Mesothelial cell of epicardium (in vitro differentiated cells): ENCODE data around the gene CDK13. TPM values are rescaled to one million over a fixed set of nuclear protein-coding genes. Genes with fewer than 3 reads are reported as not detected.

Source experiments
- DNase-seq, 2 experiments: peaks; one replicate each; pipeline ENCODE4 v3.0.0; 2021; ENCODE audit warnings: low spot score in 2 of 2; ENCODE audit not compliant: unreplicated experiment in 2 of 2
- H3K27ac Mint-ChIP-seq: 2 replicates; pipeline ENCODE4 v1.8.0; 2021; ENCODE audit warnings: mixed read lengths
- H3K27me3 Mint-ChIP-seq: 2 replicates; pipeline ENCODE4 v1.8.0; 2021; ENCODE audit warnings: low read depth, mixed read lengths
- H3K36me3 Mint-ChIP-seq: 2 replicates; pipeline ENCODE4 v1.8.0; 2021; ENCODE audit warnings: mixed read lengths
- H3K4me1 Mint-ChIP-seq: 2 replicates; pipeline ENCODE4 v1.8.0; 2021; ENCODE audit warnings: mixed read lengths
- H3K4me3 Mint-ChIP-seq: 2 replicates; pipeline ENCODE4 v1.8.0; 2021; ENCODE audit warnings: mild to moderate bottlenecking, moderate library complexity, mixed read lengths
- H3K9me3 Mint-ChIP-seq: 2 replicates; pipeline ENCODE4 v1.8.0; 2021; ENCODE audit warnings: mixed read lengths
- total RNA-seq: library from RNA; stranded (reverse); gene quantifications from 3 replicates; pipeline ENCODE4 v1.2.1, GENCODE V29; 2021
- TF ChIP-seq, protein P1 (sequence below): fragments of 200-600 bp; sonication (generic); IDR thresholded peaks from one replicate; pipeline ENCODE4 v1.5.0; 2021; ENCODE audit warnings: antibody characterized with exemption; ENCODE audit not compliant: unreplicated experiment

CDK13 gene
- total RNA-seq, 1 donor from 2014 or later = 82.0 TPM

- TF ChIP-seq, protein P1, sequence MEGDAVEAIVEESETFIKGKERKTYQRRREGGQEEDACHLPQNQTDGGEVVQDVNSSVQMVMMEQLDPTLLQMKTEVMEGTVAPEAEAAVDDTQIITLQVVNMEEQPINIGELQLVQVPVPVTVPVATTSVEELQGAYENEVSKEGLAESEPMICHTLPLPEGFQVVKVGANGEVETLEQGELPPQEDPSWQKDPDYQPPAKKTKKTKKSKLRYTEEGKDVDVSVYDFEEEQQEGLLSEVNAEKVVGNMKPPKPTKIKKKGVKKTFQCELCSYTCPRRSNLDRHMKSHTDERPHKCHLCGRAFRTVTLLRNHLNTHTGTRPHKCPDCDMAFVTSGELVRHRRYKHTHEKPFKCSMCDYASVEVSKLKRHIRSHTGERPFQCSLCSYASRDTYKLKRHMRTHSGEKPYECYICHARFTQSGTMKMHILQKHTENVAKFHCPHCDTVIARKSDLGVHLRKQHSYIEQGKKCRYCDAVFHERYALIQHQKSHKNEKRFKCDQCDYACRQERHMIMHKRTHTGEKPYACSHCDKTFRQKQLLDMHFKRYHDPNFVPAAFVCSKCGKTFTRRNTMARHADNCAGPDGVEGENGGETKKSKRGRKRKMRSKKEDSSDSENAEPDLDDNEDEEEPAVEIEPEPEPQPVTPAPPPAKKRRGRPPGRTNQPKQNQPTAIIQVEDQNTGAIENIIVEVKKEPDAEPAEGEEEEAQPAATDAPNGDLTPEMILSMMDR = no peak
- H3K9me3 Mint-ChIP-seq = peaks cover 7% of the 10 kb centered on the region
Observed at GRCh38 chr7:40019558-40019957, 69.5 kb downstream of the CDK13 start.

DNA sequence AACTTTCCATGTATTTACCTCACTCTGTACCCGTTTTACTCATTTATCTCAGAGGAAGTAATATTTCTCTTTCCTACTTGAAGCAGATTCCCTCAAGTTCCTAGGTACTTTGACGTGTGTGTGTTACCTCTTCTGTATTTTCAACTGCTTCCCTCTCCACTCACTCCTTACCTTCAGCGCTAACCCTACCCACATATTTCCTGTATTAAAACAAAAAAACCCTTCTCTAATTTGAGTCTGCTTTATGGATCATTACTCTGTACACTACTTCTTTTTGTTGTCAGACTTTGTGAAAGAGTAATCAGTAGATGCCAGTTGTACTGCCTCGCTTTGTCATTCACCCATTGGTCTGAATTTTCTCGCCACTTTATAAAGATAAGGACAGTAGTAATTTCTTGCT is 74.0 kb downstream of the CDK13 start:
- DNase-seq = no peak
- H3K36me3 Mint-ChIP-seq = peaks cover 27% of the 10 kb centered on the region
- no peaks in the 10 kb centered on the region for H3K27me3 Mint-ChIP-seq
- TF ChIP-seq, protein P1 = no peak
- no peak overlapping the region for H3K4me3 Mint-ChIP-seq
- no peak overlapping the region for H3K27ac Mint-ChIP-seq
- H3K9me3 Mint-ChIP-seq = no peaks in the 10 kb centered on the region
- H3K4me1 Mint-ChIP-seq = no peaks in the 10 kb centered on the region

More at GRCh38 chr7:40019558-40019957, 69.5 kb downstream of the CDK13 start:
- Mint-ChIP-seq H3K4me3 (no peak overlapping the region), H3K36me3 (peaks cover 26% of the 10 kb centered on the region), H3K27me3 (no peaks in the 10 kb centered on the region), H3K27ac (no peak overlapping the region), H3K4me1 (no peaks in the 10 kb centered on the region)
- no peak for DNase-seq

GRCh38 chr7:40024841-40025240 is 74.8 kb downstream of the CDK13 start:
- H3K4me3 Mint-ChIP-seq = no peak overlapping the region
- no peaks in the 10 kb centered on the region for H3K27me3 Mint-ChIP-seq
- H3K9me3 Mint-ChIP-seq = no peaks in the 10 kb centered on the region
- H3K27ac Mint-ChIP-seq = no peak overlapping the region
- no peaks in the 10 kb centered on the region for H3K4me1 Mint-ChIP-seq
- TF ChIP-seq, protein P1 = no peak
- no peak for DNase-seq
- peaks cover 24% of the 10 kb centered on the region for H3K36me3 Mint-ChIP-seq

- no peaks in the 10 kb centered on the region for H3K4me1 Mint-ChIP-seq
- H3K4me3 Mint-ChIP-seq = no peak overlapping the region
- H3K9me3 Mint-ChIP-seq = no peaks in the 10 kb centered on the region
- no peaks in the 10 kb centered on the region for H3K27me3 Mint-ChIP-seq
- H3K27ac Mint-ChIP-seq = no peak overlapping the region
- H3K36me3 Mint-ChIP-seq = peaks cover 36% of the 10 kb centered on the region
- DNase-seq = no peak
- TF ChIP-seq, protein P1 = no peak
Observed at GRCh38 chr7:40027545-40027944, 77.5 kb downstream of the CDK13 start.

DNA sequence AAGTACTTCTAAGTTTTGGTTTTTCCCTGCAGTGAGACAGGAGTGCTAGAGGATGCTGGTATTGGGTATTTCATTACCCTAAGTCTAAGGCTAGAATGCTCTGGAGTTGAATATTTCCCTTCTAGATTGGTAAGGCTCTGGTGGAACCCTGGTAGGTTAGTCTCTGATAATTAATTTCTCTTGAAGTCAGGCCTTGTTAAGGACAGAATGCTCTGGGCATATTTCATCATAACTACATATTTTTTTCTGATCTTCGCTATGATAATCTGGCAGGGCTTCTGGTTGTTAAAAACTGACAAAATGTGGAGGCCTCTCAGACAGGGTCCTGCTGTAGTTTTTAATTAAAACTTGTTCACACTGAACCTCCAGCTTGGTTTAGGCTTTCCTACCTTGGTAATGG is 83.8 kb downstream of the CDK13 start:
- TF ChIP-seq, protein P1 = no peak
- H3K36me3 Mint-ChIP-seq = peaks cover 28% of the 10 kb centered on the region
- H3K4me3 Mint-ChIP-seq = no peak overlapping the region
- peak overlapping the region; percentile 44 for H3K27ac Mint-ChIP-seq
- H3K4me1 Mint-ChIP-seq = peaks cover 9% of the 10 kb centered on the region
- H3K27me3 Mint-ChIP-seq = no peaks in the 10 kb centered on the region
- DNase-seq = no peak
- peaks cover 7% of the 10 kb centered on the region for H3K9me3 Mint-ChIP-seq

- no peak for DNase-seq
- no peak overlapping the region for H3K4me3 Mint-ChIP-seq
- TF ChIP-seq, protein P1 = no peak
- H3K36me3 Mint-ChIP-seq = peaks cover 20% of the 10 kb centered on the region
- H3K27me3 Mint-ChIP-seq = no peaks in the 10 kb centered on the region
- H3K9me3 Mint-ChIP-seq = peaks cover 7% of the 10 kb centered on the region
- H3K4me1 Mint-ChIP-seq = no peaks in the 10 kb centered on the region
- H3K27ac Mint-ChIP-seq = no peak overlapping the region
Observed at GRCh38 chr7:40041456-40041855, 91.4 kb downstream of the CDK13 start.
